Stimulated activated naive CD8-positive, alpha-beta T cell treated with anti-CD3 and anti-CD28 coated beads, Interleukin-15, amount 100 ng/mL, for 72 hours (primary cell): ENCODE data around the gene EIF4G1.

Experiments
- ATAC-seq: fragments of 150-1000 bp; cut with Tn5 transposase; 2 replicates; pipeline ENCODE4 v1.10.0; 2021; ENCODE audit warnings: mild to moderate bottlenecking, moderate library complexity
- DNase-seq, 2 donors: peaks; one replicate each; pipeline ENCODE4 v3.0.0; 2021 to 2022
- H3K27ac Mint-ChIP-seq, 2 donors: one replicate each; pipeline ENCODE4 v1.8.0; 2022; ENCODE audit warnings: mild to moderate bottlenecking in 2 of 2, mixed read lengths in 2 of 2, moderate library complexity in 2 of 2
- H3K27me3 Mint-ChIP-seq: one replicate; pipeline ENCODE4 v1.8.0; 2022; ENCODE audit warnings: mixed read lengths
- H3K4me1 Mint-ChIP-seq: one replicate; pipeline ENCODE4 v1.8.0; 2022; ENCODE audit warnings: mild to moderate bottlenecking, mixed read lengths
- H3K4me3 Mint-ChIP-seq, 2 donors: one replicate each; pipeline ENCODE4 v1.8.0; 2022; ENCODE audit warnings: mild to moderate bottlenecking in 2 of 2, mixed read lengths in 2 of 2, moderate library complexity in 1 of 2
- H3K9me3 Mint-ChIP-seq, 2 donors: one replicate each; pipeline ENCODE4 v1.8.0; 2022; ENCODE audit warnings: mixed read lengths in 2 of 2

The EIF4G1 gene

DNA sequence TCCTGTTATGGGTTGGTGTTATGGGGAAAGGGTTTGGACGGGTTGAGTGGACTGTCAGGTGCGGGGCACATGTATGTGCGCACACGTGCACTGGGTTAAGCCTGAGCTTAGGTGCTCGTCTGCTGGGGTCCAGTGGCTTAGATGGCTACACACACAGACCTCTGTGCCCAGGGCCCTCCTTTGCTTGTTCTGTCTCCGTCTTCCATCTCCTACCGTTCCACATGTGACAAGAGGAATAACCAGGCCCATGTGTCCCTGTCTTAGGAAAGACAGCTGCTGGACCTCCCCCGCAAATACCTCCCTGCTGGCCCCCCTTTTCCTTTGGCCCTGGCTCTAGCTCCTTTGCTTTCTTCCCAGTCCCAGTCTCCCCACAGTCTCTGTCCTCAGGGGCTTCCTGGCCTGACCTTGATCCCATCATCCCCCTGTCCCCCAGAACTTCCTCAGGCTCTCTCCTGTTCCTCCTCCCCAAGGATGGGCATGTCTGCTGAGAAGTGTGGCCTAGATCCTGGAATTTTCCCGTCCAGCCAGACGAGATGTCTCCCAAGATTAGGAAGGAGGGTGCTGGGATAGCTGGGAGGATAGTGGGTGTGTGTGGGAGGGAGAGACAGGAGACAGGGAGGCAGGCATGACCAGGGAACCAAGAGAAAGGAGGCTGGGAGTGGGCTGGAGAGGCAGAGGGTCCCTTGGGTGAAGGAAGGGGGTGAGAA is 64.4 kb downstream of the EIF4G1 start:
- Mint-ChIP-seq H3K27me3 (peaks cover 71% of the 10 kb centered on the region), H3K4me3 (peak overlapping the region in 1 of 2 donors; percentile 72), H3K27ac (no peak overlapping the region), H3K9me3 (no peaks in the 10 kb centered on the region), H3K4me1 (peaks cover 12% of the 10 kb centered on the region)
- ATAC-seq (no peak), DNase-seq (no peak)

- peak within 1 kb of the TSS; percentile 65 to 72 for H3K4me3 Mint-ChIP-seq
- ATAC-seq = no peak
- H3K9me3 Mint-ChIP-seq = no peaks in the 10 kb centered on the region
- no peak for DNase-seq
- H3K27me3 Mint-ChIP-seq = peaks cover 73% of the 10 kb centered on the region
- H3K4me1 Mint-ChIP-seq = peaks cover 12% of the 10 kb centered on the region
- H3K27ac Mint-ChIP-seq = no peak within 1 kb of the TSS
Measured at GRCh38 chr3:184379358-184380184, 65.2 kb downstream of the EIF4G1 start, which contains the start of gene CHRD. Gene CHRD (plus strand): TSS chr3:184380054. CDS start chr3:184380319, 265 bp downstream.

- DNase-seq = no peak
- Mint-ChIP-seq H3K27me3 (peaks cover 79% of the 10 kb centered on the region), H3K27ac (no peak overlapping the region), H3K4me3 (no peak overlapping the region), H3K4me1 (peaks cover 12% of the 10 kb centered on the region), H3K9me3 (no peaks in the 10 kb centered on the region)
- ATAC-seq = peak; percentile 54
Measured at GRCh38 chr3:184380185-184380626, 65.8 kb downstream of the EIF4G1 start.

- H3K27me3 Mint-ChIP-seq = peaks cover 74% of the 10 kb centered on the region
- H3K4me1 Mint-ChIP-seq = peaks cover 12% of the 10 kb centered on the region
- peak overlapping the region; percentile 57 to 60 for H3K4me3 Mint-ChIP-seq
- no peaks in the 10 kb centered on the region for H3K9me3 Mint-ChIP-seq
- ATAC-seq = peak; percentile 57
- DNase-seq = no peak
- no peak overlapping the region for H3K27ac Mint-ChIP-seq
Measured at GRCh38 chr3:184380627-184381260, 66.3 kb downstream of the EIF4G1 start.

- Mint-ChIP-seq H3K27me3 (peaks cover 66% of the 10 kb centered on the region), H3K4me3 (peak overlapping the region; percentile 3 to 57), H3K27ac (no peak overlapping the region), H3K4me1 (peaks cover 12% of the 10 kb centered on the region), H3K9me3 (no peaks in the 10 kb centered on the region)
- ATAC-seq = peak; percentile 15
- no peak for DNase-seq
Measured at GRCh38 chr3:184381261-184382224, 67.1 kb downstream of the EIF4G1 start.

DNA sequence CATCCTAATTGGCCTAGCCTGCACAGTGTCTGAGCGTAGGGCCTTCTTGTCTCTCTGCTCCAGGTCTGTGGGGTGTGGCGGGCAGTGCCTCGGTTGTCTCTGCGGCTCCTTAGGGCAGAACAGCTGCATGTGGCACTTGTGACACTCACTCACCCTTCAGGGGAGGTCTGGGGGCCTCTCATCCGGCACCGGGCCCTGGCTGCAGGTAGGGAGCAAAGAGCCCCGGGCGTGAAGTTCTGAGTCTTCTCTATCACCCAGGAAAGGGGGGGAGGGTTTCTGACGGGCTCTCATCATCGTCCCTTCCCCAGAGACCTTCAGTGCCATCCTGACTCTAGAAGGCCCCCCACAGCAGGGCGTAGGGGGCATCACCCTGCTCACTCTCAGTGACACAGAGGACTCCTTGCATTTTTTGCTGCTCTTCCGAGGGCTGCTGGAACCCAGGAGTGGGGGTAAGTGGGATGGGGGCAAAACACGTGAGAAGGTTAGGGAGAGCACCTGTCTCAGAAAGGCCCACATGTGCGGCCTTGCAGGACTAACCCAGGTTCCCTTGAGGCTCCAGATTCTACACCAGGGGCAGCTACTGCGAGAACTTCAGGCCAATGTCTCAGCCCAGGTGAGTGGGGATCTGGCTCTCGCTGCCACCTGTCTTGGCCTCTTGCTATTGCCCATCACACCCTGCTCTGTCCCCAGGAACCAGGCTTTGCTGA is 68.1 kb downstream of the EIF4G1 start:
- no peaks in the 10 kb centered on the region for H3K9me3 Mint-ChIP-seq

GRCh38 chr3:184383033-184383740 is 68.8 kb downstream of the EIF4G1 start:
- ATAC-seq (no peak), DNase-seq (no peak)
- Mint-ChIP-seq H3K4me3 (no peak overlapping the region), H3K4me1 (peaks cover 12% of the 10 kb centered on the region), H3K27me3 (peaks cover 53% of the 10 kb centered on the region), H3K27ac (no peak overlapping the region), H3K9me3 (no peaks in the 10 kb centered on the region)

More for the DNA sequence above, 68.1 kb downstream of the EIF4G1 start:
- Mint-ChIP-seq H3K4me3 (no peak overlapping the region), H3K27ac (no peak overlapping the region), H3K4me1 (peaks cover 12% of the 10 kb centered on the region), H3K27me3 (peaks cover 60% of the 10 kb centered on the region)
- DNase-seq = no peak
- ATAC-seq = no peak

DNA sequence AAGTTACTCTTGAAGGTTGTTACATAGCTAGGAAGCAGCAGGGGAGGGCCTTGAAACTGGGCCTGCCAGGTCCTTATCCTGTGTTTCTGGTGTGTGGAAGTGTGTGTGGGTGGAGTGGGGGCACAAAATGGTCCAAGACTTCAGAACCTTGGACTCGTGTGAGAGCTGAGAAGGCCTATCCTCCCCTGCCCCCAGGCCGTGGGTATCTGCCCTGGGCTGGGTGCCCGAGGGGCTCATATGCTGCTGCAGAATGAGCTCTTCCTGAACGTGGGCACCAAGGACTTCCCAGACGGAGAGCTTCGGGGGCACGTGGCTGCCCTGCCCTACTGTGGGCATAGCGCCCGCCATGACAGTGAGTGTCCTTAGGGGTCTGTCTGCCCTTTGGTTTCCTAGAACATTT is 69.9 kb downstream of the EIF4G1 start:
- H3K4me1 Mint-ChIP-seq = peaks cover 12% of the 10 kb centered on the region
- H3K27me3 Mint-ChIP-seq = peaks cover 50% of the 10 kb centered on the region
- no peak for DNase-seq
- no peak overlapping the region for H3K27ac Mint-ChIP-seq
- no peak overlapping the region for H3K4me3 Mint-ChIP-seq
- no peaks in the 10 kb centered on the region for H3K9me3 Mint-ChIP-seq
- no peak for ATAC-seq
